GM12878 (cell line): ENCODE results near the gene ADAP1. TPM values are rescaled to one million over a fixed set of nuclear protein-coding genes. Genes with fewer than 3 reads are reported as not detected.

ENCODE experiments used
- ATAC-seq: fragments of 200-7000 bp; cut with Tn5 transposase; 3 replicates; pipeline ENCODE4 v1.9.1; 2020; ENCODE audit warnings: mild to moderate bottlenecking, moderate library complexity
- BruUV-seq: library from RNA; stranded (reverse); fragments of 400-500 nt; replicated peaks from 2 replicates; lab custom pipeline; 2021; lab: Mats Ljungman, UMichigan
- CTCF ChIA-PET: fragments of 300-600 bp; sonication (Branson Sonifier 250); formaldehyde crosslinking; extraction: SDS; loops from one replicate; lab custom pipeline; 2021; ENCODE audit warnings: inconsistent platforms; lab: Yijun Ruan, JAX
- POLR2A ChIA-PET: fragments of 350-600 bp; formaldehyde crosslinking; extraction: SDS; loops from one replicate; lab custom pipeline; 2021; ENCODE audit warnings: inconsistent platforms; lab: Charles Lee
- RAD21 ChIA-PET: fragments of 300-600 bp; sonication (Branson Sonifier 250); formaldehyde crosslinking; loops from one replicate; lab custom pipeline; 2023; ENCODE audit warnings: antibody characterized with exemption; ENCODE audit not compliant: unreplicated experiment; lab: Charles Lee
- SMC1A ChIA-PET: fragments of 300-600 bp; sonication (Branson Sonifier 250); formaldehyde crosslinking; loops from one replicate; lab custom pipeline; 2023; ENCODE audit not compliant: unreplicated experiment, uncharacterized antibody; lab: Charles Lee
- DNase-seq: peaks from one replicate; pipeline ENCODE4 v3.0.0-alpha.2; 2011; ENCODE audit warnings: low read depth, low spot score
- FAIRE-seq: peaks from 3 replicates; lab custom pipeline; 2011; peaks lifted over from hg19 to GRCh38; lab: Jason Lieb, UNC
- H2AFZ ChIP-seq: 2 replicates; pipeline ENCODE4 v1.6.0; 2011; ENCODE audit warnings: low read depth, low read length, control low read depth; ENCODE audit not compliant: control insufficient read depth
- H3K27ac ChIP-seq: 2 replicates; pipeline ENCODE4 v1.5.1; 2011; ENCODE audit warnings: control low read depth; ENCODE audit not compliant: control insufficient read depth, insufficient read depth
- H3K27me3 ChIP-seq, 2 experiments: replicated peaks in 1 of 2; 2 replicates each; pipeline versions ENCODE4 v1.6.0 to v1.6.1; 2011; ENCODE audit warnings: low read length in 1 of 2; ENCODE audit not compliant: control insufficient read depth in 2 of 2, insufficient read depth in 2 of 2
- H3K36me3 ChIP-seq, 2 experiments: 2 replicates each; pipeline ENCODE4 v1.5.1; 2011; ENCODE audit warnings: low read length in 1 of 2; ENCODE audit not compliant: control insufficient read depth in 2 of 2, insufficient read depth in 2 of 2
- H3K4me1 ChIP-seq: 2 replicates; pipeline ENCODE4 v1.6.1; 2011; ENCODE audit warnings: mild to moderate bottlenecking, low read length, moderate library complexity, mixed read lengths; ENCODE audit not compliant: control insufficient read depth, insufficient read depth
- H3K4me2 ChIP-seq: 2 replicates; pipeline ENCODE4 v1.6.0; 2011; ENCODE audit warnings: control low read depth; ENCODE audit not compliant: control insufficient read depth, insufficient read depth
- H3K4me3 ChIP-seq: fragments of 200-600 bp; sonication (generic); 2 replicates; pipeline ENCODE4 v1.5.1; 2016
- H3K79me2 ChIP-seq: 2 replicates; pipeline ENCODE4 v1.6.0; 2011; ENCODE audit warnings: low read length; ENCODE audit not compliant: control insufficient read depth, insufficient read depth
- H3K9ac ChIP-seq: 2 replicates; pipeline ENCODE4 v1.8.0; 2011; ENCODE audit warnings: low read length, control low read depth, mixed read lengths; ENCODE audit not compliant: control insufficient read depth, insufficient read depth
- H3K9me3 ChIP-seq: replicated peaks from 3 replicates; pipeline ENCODE4 v1.5.1; 2011; ENCODE audit warnings: mild to moderate bottlenecking, low read length; ENCODE audit not compliant: control insufficient read depth, insufficient read depth
- H4K20me1 ChIP-seq: 2 replicates; pipeline ENCODE4 v1.6.0; 2011; ENCODE audit not compliant: control insufficient read depth, insufficient read depth
- ATF7 ChIP-seq: fragments of 450-650 bp; IDR thresholded peaks from 2 replicates; pipeline ENCODE4 v1.6.1; 2016; ENCODE audit warnings: low read depth, mild to moderate bottlenecking
- CREB1 ChIP-seq: IDR thresholded peaks from 2 replicates; pipeline ENCODE4 v1.6.1; 2012; ENCODE audit warnings: low read depth, mild to moderate bottlenecking, inconsistent platforms
- MEF2A ChIP-seq: IDR thresholded peaks from 2 replicates; pipeline ENCODE4 v1.6.1; 2011; ENCODE audit warnings: low read depth, mild to moderate bottlenecking, low read length, moderate library complexity; ENCODE audit not compliant: insufficient read depth
- MYC ChIP-seq: IDR thresholded peaks from 2 replicates; pipeline ENCODE4 v1.6.1; 2011; ENCODE audit warnings: mild to moderate bottlenecking, low read length, moderate library complexity, inconsistent platforms; ENCODE audit not compliant: insufficient read depth, insufficient replicate concordance, insufficient read length, severe bottlenecking
- NR2C2 ChIP-seq: IDR thresholded peaks from 2 replicates; pipeline ENCODE4 v1.6.1; 2011; ENCODE audit warnings: borderline replicate concordance, low read depth; ENCODE audit not compliant: control insufficient read depth, insufficient read length
- PAX5 ChIP-seq: IDR thresholded peaks from 2 replicates; pipeline ENCODE4 v1.6.1; 2011; ENCODE audit warnings: low read depth, low read length, borderline replicate concordance
- SMC3 ChIP-seq: IDR thresholded peaks from 2 replicates; pipeline ENCODE4 v1.6.1; 2011; ENCODE audit warnings: low read length, improper control_type of control experiment, borderline replicate concordance
- TBL1XR1 ChIP-seq: IDR thresholded peaks from 2 replicates; pipeline ENCODE4 v1.6.1; 2012; ENCODE audit warnings: low read depth, low read length, improper control_type of control experiment
- ZBED1 ChIP-seq: IDR thresholded peaks from 2 replicates; pipeline ENCODE4 v1.6.1; 2016; ENCODE audit warnings: borderline replicate concordance
- WGBS: methylation state at CpG from one replicate; pipeline ENCODE4 v1.1.6; 2016; ENCODE audit warnings: low lambda C conversion rate; ENCODE audit not compliant: insufficient replicate concordance, insufficient coverage; ENCODE audit errors: missing lambda C conversion rate; 5-methylcytosine and 5-hydroxymethylcytosine counted together
- in situ Hi-C: fragments of 300-500 bp; cut with MboI; formaldehyde crosslinking; loops from 9 replicates; pipeline ENCODE4 v1.14.3; 2018; ENCODE audit warnings: mixed read lengths
- intact Hi-C: fragments of 100-400 bp; cut with micrococcal nuclease; formaldehyde crosslinking; loops from one replicate; pipeline ENCODE4 v1.14.2; 2022; ENCODE audit not compliant: unreplicated experiment
- polyA plus RNA-seq, 11 experiments: library from polyadenylated mRNA; depleted of rRNA in 4 of 11; unstranded in 6 of 11; stranded (reverse) in 5 of 11; fragments of >200 nt; fragmentation: Nextera tagmentation in 4 of 11; fragmentation: Illumina TruSeq in 1 of 11; extraction: Ambion mirVana in 4 of 11; extraction: Trizol in 1 of 11; gene quantifications; 1 replicate in 1 of 11; 2 replicates in 10 of 11; pipeline versions ENCODE4 v1.2.1 to v1.2.3, GENCODE V29; 2011 to 2016; ENCODE audit warnings: inconsistent platforms in 2 of 11, missing spikeins in 2 of 11, low read depth in 1 of 11
- total RNA-seq, 4 experiments: library from RNA; depleted of rRNA in 3 of 4; stranded (reverse); fragments of >200 nt in 3 of 4; fragmentation: Illumina TruSeq in 1 of 4; extraction: Trizol in 1 of 4; gene quantifications; 2 replicates each; pipeline versions ENCODE4 v1.2.1 to v1.2.3, GENCODE V29; 2013 to 2021
- TF ChIP-seq, protein P1 (sequence below): IDR thresholded peaks from 2 replicates; pipeline ENCODE4 v1.6.1; 2011; ENCODE audit warnings: low read depth, mild to moderate bottlenecking, low read length, moderate library complexity, borderline replicate concordance; ENCODE audit errors: extremely low read depth
- TF ChIP-seq, protein P2 (sequence below): IDR thresholded peaks from 2 replicates; pipeline ENCODE4 v1.6.1; 2011; ENCODE audit warnings: borderline replicate concordance, low read depth, mild to moderate bottlenecking, moderate library complexity, low read length; ENCODE audit not compliant: insufficient read depth, poor library complexity, severe bottlenecking
- TF ChIP-seq, protein P3 (sequence below): fragments of 450-650 bp; IDR thresholded peaks from 2 replicates; pipeline ENCODE4 v1.6.1; 2017; ENCODE audit warnings: mild to moderate bottlenecking
- TF ChIP-seq, protein P4 (sequence below): IDR thresholded peaks from 2 replicates; pipeline ENCODE4 v1.6.1; 2012; ENCODE audit warnings: low read depth, low read length, improper control_type of control experiment
- TF ChIP-seq, protein P5 (sequence below): fragments of 450-650 bp; conservative IDR thresholded peaks from 2 replicates; pipeline ENCODE4 v1.6.1; 2017; ENCODE audit warnings: mild to moderate bottlenecking, moderate library complexity

Gene ADAP1
- total and polyA plus RNA-seq, 10 of the 15 experiments (the other 5 are each of a cell fraction or from before 2014, with no cell fraction given) = 0.22 to 44.2 (median 22.0) TPM; not detected in 1

DNA sequence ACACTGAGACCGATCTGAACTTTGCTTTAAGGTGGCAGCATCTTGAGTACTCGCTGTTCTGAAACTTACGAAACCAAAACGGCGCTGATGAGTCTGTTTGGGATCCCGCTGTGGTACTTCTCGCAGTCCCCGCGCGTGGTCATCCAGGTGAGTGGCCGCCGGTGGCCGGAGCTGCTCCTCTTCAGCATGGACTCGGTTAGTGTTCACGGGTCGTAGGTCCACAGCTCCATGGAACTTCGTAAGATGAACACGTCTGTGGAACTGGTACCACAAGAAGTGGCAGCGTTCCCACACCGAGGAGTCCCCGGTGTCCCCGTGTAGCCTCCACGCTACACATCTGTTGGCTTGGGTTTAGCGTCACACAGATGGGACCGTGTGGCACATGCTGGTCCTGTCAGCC lies 88.6 kb downstream of the ADAP1 start:
- no peak overlapping the region for H3K4me3 ChIP-seq
- H3K9ac ChIP-seq = no peak overlapping the region
- H3K27ac ChIP-seq = no peak overlapping the region
- H3K9me3 ChIP-seq = no peaks in the 10 kb centered on the region
- WGBS = 99% methylated on average over 25 of the region's 25 CpGs
- BruUV-seq = no TSS peak
- intact Hi-C loops = no loop called here
- no peak overlapping the region for H3K4me2 ChIP-seq
- no peaks in the 10 kb centered on the region for H3K79me2 ChIP-seq
- in situ Hi-C loops = no loop called here
- no peaks in the 10 kb centered on the region for H3K27me3 ChIP-seq
- ATAC-seq = no peak
- H4K20me1 ChIP-seq = no peaks in the 10 kb centered on the region
- CTCF ChIA-PET = no interaction called here
- no peak for FAIRE-seq
- no peak for DNase-seq
- no peaks in the 10 kb centered on the region for H3K4me1 ChIP-seq
- H2AFZ ChIP-seq = no peak overlapping the region
- RAD21 ChIA-PET = no interaction called here
- peaks cover 21 to 23% of the 10 kb centered on the region in 2 experiments for H3K36me3 ChIP-seq
- SMC1A ChIA-PET = interaction anchor here (0.7 kb wide), 1 partner anchor 321 kb away, joined by 3 read pairs; no protein-coding TSS in a partner anchor
- POLR2A ChIA-PET = no interaction called here
- TF ChIP-seq ATF7 = no peak
- TF ChIP-seq SMC3 = no peak
- TF ChIP-seq, protein P1, sequence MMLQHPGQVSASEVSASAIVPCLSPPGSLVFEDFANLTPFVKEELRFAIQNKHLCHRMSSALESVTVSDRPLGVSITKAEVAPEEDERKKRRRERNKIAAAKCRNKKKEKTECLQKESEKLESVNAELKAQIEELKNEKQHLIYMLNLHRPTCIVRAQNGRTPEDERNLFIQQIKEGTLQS = no peak
- TF ChIP-seq ZBED1 = no peak
- TF ChIP-seq, protein P2, sequence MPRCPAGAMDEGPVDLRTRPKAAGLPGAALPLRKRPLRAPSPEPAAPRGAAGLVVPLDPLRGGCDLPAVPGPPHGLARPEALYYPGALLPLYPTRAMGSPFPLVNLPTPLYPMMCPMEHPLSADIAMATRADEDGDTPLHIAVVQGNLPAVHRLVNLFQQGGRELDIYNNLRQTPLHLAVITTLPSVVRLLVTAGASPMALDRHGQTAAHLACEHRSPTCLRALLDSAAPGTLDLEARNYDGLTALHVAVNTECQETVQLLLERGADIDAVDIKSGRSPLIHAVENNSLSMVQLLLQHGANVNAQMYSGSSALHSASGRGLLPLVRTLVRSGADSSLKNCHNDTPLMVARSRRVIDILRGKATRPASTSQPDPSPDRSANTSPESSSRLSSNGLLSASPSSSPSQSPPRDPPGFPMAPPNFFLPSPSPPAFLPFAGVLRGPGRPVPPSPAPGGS = no peak
- no peak for TF ChIP-seq MYC
- no peak for TF ChIP-seq TBL1XR1
- no peak for TF ChIP-seq CREB1
- TF ChIP-seq, protein P3, sequence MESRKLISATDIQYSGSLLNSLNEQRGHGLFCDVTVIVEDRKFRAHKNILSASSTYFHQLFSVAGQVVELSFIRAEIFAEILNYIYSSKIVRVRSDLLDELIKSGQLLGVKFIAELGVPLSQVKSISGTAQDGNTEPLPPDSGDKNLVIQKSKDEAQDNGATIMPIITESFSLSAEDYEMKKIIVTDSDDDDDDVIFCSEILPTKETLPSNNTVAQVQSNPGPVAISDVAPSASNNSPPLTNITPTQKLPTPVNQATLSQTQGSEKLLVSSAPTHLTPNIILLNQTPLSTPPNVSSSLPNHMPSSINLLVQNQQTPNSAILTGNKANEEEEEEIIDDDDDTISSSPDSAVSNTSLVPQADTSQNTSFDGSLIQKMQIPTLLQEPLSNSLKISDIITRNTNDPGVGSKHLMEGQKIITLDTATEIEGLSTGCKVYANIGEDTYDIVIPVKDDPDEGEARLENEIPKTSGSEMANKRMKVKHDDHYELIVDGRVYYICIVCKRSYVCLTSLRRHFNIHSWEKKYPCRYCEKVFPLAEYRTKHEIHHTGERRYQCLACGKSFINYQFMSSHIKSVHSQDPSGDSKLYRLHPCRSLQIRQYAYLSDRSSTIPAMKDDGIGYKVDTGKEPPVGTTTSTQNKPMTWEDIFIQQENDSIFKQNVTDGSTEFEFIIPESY = no peak
- no peak for TF ChIP-seq MEF2A
- TF ChIP-seq PAX5 = no peak
- TF ChIP-seq, protein P4, sequence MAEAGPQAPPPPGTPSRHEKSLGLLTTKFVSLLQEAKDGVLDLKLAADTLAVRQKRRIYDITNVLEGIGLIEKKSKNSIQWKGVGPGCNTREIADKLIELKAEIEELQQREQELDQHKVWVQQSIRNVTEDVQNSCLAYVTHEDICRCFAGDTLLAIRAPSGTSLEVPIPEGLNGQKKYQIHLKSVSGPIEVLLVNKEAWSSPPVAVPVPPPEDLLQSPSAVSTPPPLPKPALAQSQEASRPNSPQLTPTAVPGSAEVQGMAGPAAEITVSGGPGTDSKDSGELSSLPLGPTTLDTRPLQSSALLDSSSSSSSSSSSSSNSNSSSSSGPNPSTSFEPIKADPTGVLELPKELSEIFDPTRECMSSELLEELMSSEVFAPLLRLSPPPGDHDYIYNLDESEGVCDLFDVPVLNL = no peak
- no peak for TF ChIP-seq NR2C2
- TF ChIP-seq, protein P5, sequence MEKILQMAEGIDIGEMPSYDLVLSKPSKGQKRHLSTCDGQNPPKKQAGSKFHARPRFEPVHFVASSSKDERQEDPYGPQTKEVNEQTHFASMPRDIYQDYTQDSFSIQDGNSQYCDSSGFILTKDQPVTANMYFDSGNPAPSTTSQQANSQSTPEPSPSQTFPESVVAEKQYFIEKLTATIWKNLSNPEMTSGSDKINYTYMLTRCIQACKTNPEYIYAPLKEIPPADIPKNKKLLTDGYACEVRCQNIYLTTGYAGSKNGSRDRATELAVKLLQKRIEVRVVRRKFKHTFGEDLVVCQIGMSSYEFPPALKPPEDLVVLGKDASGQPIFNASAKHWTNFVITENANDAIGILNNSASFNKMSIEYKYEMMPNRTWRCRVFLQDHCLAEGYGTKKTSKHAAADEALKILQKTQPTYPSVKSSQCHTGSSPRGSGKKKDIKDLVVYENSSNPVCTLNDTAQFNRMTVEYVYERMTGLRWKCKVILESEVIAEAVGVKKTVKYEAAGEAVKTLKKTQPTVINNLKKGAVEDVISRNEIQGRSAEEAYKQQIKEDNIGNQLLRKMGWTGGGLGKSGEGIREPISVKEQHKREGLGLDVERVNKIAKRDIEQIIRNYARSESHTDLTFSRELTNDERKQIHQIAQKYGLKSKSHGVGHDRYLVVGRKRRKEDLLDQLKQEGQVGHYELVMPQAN = no peak
